ENCODE measurements around the gene TDRD3.

DNA sequence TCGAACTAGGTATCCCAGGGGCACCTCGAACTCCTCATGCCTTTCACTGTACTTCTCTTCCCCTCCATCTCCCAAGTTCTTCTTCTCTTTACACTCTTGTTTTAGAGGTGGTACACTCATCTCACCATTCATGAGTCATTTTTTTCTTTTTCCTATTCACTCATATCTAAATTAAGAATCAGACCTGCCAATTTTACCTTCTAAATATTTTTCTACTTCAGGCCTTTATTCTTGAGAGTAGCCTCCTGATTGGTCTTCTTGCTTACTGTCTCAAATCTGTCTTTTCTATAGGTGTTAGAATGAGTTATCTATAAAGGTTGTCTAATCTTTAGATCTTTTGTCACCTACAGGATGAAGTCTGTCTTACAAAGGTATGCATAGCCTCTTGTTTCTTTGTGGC is 20.7 kb downstream of the TDRD3 start:
- no peak for TF ChIP-seq EZH2 (IDR thresholded peaks at IDR 0.05; ENCODE audit: insufficient read depth, low read length)
- TF ChIP-seq CTCF (IDR thresholded peaks at IDR 0.05; ENCODE audit: insufficient read depth, low read depth, low read length): no peak
